Muscle of back (tissue), 13 donors: ENCODE results near the gene DENND6A. TPM values are rescaled to one million over a fixed set of nuclear protein-coding genes. Genes with fewer than 3 reads are reported as not detected.
A peak's percentile ranks its signal among the peaks of the same experiment; 100 is the strongest.
"Not testable (repeated sequence)": the region's sequence is repeated elsewhere in the genome, so short reads cannot be mapped to it uniquely, and the experiment has no call there.

ENCODE experiments used
- DNase-seq, 3 donors: peaks; one replicate each; pipeline versions ENCODE4 v3.0.0 to v3.0.0-alpha.2; 2013
- long read RNA-seq, 9 donors: transcript quantifications; one replicate each; lab custom pipeline, GENCODE V29; 2026
- polyA plus RNA-seq, 10 donors: library from polyadenylated mRNA; unstranded; fragments of 120-200 nt; gene quantifications; one replicate each; pipeline ENCODE4 v1.2.1, GENCODE V29; 2013; ENCODE audit not compliant: insufficient read length in 10 of 10

The DENND6A gene, protein sequence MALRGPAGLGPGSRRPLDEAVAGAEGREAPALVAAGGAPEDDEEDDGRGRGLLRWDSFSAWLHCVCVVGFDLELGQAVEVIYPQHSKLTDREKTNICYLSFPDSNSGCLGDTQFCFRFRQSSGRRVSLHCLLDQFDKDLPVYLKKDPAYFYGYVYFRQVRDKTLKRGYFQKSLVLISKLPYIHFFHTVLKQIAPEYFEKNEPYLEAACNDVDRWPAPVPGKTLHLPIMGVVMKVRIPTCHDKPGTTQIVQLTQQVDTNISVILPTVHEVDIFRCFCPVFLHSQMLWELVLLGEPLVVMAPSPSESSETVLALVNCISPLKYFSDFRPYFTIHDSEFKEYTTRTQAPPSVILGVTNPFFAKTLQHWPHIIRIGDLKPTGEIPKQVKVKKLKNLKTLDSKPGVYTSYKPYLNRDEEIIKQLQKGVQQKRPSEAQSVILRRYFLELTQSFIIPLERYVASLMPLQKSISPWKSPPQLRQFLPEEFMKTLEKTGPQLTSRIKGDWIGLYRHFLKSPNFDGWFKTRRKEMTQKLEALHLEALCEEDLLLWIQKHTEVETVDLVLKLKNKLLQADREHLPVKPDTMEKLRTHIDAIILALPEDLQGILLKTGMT
- 10 to 100 TPM; 13.3 to 20.2 (median 16.4) TPM for polyA plus RNA-seq
- long read RNA-seq, donor 1: 0 reads
- long read RNA-seq, donor 2: 0 reads
- long read RNA-seq, donor 3: 0 reads
- long read RNA-seq, donor 4, full-length matches to known transcripts: 2 of 2 reads
- long read RNA-seq, donor 4, partial matches to known transcripts: 0 of 2 reads
- long read RNA-seq, donor 4, other reads (novel, unspliced or antisense): 0 of 2 reads
- long read RNA-seq, donor 5, full-length matches to known transcripts: 1 of 1 reads
- long read RNA-seq, donor 5, partial matches to known transcripts: 0 of 1 reads
- long read RNA-seq, donor 5, other reads (novel, unspliced or antisense): 0 of 1 reads
- long read RNA-seq, donor 6, full-length matches to known transcripts: 1 of 1 reads
- long read RNA-seq, donor 6, partial matches to known transcripts: 0 of 1 reads
- long read RNA-seq, donor 6, other reads (novel, unspliced or antisense): 0 of 1 reads
- long read RNA-seq, donor 7: 0 reads
- long read RNA-seq, donor 8: 0 reads
- long read RNA-seq, donor 9: 0 reads

DNA sequence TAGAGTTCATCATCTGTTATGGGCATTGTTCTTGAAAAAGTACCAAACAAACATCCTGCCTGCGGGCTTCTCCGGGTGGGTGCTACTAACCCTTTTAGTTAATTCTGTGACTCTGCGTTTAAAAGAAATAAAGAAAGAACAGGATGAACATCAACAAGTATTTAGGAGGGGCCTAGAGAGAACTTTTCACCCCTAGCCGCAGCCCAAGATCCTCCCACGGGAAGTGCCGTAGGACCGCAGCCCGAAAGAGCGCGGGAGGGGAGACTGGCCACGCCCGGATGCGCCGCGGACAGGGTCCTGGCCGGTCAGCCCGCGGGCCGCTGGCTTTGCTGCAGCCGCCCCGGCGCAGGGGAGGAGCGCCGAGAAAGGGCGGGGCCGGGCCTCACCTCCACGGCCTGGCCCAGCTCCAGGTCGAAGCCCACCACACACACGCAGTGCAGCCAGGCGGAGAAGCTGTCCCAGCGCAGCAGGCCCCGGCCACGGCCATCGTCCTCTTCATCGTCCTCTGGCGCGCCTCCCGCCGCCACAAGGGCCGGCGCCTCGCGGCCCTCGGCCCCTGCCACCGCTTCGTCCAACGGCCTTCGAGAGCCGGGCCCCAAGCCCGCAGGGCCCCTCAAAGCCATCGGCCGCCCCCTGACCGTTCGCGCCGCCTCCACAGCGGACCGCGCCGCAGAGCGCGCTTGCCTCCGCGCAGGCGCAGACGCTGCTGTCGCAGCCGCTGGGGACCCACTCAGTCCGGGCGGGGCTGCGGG is at the start of gene DENND6A:
Gene DENND6A, minus strand, starts transcription at position 682 of the 752 bp plus-strand sequence. Its CDS starts 59 bp downstream, at position 623.
- peak; percentile 93 to 98 (median 96) for DNase-seq

DNA sequence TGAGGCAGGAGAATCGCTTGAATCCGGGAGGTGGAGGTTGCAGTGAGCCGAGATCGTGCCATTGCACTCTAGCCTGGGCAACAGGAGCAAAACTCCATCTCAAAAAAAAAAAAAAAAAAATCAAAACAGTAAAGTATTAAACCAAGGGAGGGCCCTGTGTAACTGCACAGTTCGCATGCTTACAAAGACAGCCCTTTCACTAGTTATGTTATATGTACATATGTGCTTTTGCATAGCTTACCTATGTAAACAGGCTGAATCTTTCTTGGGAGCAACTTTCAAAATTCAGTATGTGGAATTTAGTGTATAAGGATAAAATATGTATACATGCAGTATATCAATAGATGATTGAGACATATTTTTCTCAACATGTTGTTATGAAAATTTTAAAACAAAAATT is 47.1 kb upstream of the DENND6A start:
- no peak for DNase-seq

DNA sequence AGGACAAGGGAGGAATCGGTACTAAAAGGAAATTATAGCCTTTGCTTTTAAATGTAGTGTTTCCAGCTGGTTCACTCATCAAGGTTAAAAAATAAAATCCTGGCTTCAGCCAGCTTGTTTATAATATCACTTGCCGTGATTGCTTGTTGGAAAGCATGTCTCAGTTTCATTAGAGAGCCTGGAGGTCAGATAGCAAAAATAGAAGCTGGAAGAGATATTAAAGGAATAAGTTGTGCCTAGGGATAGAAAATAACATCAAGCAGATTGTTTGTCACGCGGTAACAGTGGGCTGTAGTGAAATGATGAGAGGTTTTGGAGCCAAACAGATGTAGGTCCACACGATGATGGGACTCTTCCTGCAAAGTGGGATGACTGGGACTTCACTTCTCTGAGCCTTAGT is 45.5 kb upstream of the DENND6A start:
- peak in 1 of 3 donors; percentile 16 for DNase-seq

DNA sequence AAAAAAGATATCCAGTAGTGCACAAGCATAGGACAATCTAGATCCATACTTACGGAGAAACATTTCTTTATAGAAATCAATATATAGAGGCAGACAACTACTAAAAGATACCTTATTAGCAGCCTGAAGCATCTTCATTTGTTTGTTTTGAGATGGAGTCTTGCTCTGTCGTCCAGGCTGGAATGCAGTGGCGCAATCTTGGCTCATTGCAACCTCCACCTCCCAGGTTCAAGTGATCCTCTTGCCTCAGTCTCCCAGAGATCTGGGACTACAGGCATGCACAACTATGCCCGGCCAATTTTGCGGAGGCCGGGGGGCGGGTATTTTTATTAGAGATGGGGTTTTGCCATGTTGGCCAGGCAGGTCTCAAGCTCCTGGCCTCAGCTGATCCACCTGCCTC is 45.0 kb upstream of the DENND6A start:
- DNase-seq: no peak

DNA sequence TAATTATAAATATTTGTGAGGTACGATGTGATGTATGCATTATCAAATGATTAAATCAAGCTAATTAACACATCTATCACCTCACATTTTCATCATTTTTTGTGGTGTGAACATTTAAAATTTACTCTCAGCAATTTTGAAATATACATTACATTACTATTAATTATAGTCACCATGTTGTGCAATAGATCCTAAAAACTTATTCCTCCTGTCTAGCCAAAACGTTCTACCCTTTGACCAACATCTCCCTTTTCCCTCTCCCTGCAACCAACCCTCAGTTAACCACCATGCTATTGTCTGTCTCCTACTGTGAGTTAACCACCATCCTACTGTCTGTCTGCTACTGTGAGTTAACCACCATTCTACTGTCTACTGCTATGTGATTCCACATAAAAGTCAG is 42.5 kb upstream of the DENND6A start:
- no peak for DNase-seq

DNA sequence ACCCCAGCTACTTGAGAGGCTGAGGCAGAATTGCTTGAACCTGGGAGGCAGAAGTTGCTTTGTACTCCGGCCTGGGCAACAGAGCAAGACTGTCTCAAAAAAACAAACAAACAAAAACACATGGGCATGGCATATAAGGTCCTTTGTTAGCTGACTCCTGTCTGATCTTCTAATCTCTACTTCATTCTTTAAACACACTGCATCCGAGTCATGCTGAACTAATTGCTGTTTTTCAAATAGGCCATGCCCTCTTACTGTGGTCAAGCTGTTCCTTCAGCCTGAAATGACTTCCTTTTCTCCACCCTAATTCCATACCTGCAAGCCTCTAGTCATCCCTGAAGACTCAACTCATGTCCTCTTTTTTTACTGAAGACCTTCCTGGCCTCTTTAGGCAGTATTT is 40.9 kb upstream of the DENND6A start:
- no peak for DNase-seq

DNA sequence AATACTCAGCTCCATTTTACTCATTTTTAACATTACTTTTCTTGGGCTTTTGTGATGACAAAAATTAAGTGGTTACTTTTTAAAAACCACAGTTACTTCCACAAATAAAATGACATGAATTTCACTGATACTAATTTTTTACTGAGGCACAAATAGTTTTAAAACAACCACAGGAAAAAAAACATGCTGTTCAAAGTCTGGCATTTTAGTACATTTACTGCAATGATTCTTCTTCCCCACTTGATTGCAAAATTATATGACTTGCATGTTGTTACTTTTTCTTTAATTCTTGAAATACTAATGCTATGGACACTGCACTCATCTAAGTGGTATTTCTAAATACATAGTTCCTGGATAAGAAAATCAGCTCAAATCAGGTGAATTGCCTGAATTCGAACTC is 38.4 kb upstream of the DENND6A start:
- no peak for DNase-seq

DNA sequence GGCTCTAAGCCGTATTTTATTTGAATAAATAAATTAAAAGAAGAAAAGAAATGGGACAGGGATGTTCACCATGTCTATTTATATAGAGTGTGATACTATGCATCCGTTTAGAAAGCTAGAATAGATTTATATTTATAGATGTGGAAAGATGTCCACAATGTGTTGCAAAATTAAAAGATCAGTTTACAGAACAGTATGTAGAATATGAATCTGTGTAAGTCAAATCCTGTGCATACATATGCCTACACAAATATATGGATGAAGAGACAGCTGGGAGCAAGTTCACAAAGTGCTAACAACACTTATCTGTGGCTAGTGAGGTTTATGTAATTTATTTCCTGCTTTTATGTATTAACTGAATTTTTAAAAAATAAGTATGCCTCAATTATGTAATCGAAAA is 37.8 kb upstream of the DENND6A start:
- no peak for DNase-seq

DNA sequence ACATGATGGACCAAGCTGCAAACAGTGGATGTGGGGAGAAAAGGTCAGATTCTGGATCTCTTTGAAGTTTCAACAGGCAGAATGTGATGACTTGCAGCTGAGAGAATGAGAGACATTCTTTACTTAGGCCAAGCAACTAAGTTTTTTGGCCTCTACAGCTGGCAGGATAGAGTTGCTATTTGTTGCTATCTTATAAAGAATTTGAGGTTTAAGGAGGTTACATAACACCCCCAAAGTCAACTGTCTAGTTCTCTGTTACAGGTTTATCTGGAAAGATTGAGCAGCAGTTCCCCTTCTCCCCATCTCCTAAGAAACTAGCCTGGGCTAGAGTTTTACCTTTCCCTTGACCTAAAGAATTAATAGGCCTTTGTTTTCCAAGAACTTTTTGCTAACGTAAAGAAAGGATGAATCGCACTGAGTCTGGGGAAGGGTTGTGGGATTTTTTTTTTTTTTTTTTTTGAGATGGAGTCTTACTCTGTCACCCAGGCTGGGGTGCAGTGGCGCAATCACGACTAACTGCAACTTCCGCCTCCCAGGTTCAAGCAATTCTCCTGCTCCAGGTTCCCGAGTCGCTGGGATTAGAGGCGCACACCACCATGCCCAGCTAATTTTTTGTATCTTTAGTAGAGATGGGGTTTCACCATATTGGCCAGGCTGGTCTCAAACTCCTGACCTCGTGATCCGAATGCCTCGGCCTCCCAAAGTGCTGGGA is 36.6 kb upstream of the DENND6A start:
- peak in 1 of 3 donors; percentile 22 for DNase-seq

DNA sequence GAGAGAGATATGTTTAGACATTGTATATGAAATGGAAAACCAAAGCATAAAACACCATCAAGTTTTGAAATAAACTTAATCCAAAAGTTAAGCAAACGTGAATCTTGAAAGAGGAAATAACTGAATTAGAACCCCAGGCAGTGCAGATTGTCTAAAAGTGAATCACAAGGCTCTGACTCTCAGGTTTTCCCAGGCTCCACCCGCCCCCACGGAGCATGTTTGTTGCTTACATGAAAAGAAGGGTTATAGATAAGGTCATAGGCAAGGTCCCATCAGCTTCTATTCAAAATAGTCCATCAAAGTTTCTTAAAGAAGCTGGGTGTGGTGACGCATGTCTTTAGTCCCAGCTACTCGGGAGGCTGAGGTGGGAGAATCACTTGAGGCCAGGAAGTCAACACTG is 34.2 kb upstream of the DENND6A start:
- DNase-seq: no peak

DNA sequence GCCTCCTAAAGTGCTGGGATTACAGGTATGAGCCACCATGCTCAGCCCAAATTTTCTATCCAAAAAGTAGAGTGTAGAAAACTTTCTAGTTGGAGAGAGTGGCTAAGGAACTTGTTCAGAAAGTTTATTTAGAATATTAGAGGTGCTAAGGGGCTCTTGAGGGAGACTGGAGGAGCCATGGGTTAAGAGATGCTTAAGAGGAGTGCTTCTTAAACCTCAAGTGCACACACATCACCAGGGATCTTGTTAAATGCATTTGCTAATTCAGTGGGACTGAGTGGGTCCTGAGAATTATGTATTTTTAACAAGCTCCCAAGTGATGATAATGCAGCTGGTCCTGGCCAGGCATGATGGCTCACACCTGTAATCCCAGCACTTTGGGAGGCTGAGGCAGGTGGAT is 33.5 kb upstream of the DENND6A start:
- DNase-seq: no peak

DNA sequence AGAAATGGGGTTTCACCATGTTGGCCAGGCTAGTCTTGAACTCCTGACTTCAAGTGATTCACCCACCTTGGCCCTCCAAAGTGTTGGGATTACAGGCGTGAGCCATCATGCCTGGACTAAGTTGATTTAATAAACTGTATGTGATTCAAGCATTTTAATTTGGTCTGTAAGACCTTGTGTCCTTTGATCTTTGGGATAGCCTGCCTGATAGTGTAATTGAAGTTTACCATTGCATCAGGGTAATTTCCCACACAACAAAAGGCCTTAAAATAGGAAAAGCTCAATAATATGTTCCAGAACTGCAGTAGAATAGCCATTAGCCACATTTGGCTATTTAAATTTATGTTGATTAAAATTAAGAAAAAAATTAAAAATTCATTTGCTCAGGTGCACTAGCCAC is 25.2 kb upstream of the DENND6A start:
- no peak for DNase-seq

DNA sequence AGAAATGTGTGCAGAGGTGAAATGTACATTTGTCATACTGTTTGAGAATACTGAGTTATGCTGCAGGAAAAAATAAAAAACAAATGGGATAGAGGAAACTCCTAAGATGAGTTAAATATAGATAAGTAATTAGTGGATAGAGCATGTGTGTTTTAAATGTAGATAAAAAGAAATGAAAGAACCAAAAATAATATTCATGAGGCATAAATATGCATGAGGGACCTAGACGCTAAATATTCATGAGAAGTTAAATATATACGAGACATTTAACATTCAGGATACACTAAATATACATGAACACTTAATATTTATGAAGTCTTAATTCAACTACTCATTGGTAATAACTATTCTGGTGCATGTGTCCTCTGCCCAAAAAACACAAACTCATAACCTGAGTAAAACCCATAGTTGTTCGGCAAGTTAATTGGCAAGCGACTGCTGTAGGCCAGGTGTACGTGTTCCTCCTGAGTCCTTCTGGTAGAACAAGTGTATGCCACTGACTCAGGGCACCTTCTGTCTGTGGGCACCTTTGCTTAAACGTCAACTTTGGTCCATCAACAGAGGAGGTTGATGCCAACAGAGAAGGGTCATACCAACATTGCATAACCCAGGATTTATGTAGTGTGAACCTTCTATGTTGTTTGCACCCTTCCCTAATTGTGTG is 24.5 kb upstream of the DENND6A start:
- no peak for DNase-seq

DNA sequence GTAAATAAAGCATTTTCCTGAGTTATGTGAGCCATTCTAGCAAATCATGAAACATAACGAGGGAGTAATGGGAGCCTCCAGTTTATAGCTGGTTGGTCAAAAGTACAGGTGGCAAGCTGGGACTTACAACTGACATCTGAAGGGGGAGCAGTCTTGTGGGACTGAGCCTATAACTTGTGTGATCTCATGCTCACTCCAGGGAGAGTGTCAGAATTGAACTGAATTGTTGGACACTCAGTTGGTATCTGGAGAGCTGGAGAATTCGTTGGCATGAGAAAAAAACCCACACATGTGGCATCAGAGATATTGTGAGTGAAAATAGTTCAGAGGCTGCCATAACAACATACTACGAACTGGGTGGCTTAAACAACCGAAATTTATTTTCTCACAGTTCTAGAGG is 22.8 kb upstream of the DENND6A start:
- DNase-seq: no peak

DNA sequence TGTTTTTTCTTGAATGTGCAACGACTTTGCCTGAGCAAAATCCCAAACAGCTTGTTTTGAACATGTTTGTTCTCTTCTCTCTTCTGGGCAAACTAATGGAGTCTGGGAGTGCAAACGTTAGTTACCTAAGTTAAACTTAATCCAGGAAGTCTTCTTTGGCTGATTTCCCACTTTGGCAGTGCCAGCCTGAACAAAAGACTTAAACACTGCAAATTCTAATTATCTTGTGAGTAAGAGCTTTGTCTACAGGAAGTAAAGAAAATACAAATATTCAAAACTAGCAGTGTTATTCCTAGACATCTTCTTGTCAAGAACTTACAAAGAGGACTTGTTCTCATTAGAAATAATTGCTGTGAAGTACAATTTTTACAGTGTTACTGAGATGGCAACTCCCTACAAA is 16.7 kb upstream of the DENND6A start:
- no peak for DNase-seq

DNA sequence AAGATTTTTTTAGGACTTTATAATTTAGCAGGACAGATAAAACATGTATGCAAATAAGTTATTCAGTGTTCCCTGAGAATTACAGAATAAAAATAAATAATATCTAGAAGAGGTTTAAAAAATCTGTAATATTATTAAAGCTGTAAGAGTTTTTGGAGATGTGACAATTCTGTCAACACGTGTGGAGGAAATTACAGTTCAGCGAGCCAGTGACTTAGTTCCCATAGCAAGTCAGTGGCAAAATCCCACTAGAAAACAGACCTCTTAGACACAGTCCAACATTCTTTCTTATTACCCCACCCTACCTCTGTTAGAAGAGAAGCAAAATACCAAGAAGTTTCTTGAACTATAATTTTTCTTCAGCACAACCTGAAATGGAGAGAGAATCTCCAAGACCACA is 16.2 kb upstream of the DENND6A start:
- peak in 2 of 3 donors; percentile 22 to 30 for DNase-seq

DNA sequence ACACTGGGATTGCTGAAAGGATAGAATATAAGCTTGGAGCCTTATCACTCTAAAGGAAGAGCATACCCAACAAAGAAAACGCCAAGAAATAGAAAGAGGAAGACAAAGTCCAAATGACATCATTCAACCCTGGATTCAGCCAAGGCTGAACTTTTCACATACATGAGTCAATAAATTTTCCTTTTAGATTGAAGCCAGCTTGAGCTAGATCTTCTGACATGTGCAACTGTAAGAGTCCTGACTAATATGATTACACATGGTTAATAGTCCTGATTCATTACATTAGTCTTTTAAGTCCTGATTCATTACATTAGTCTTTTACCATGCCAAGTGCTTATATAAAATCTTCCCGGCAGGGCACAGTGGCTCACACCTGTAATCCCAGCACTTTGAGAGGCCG is 13.6 kb upstream of the DENND6A start:
- DNase-seq: peak; percentile 26 to 67 (median 43)

DNA sequence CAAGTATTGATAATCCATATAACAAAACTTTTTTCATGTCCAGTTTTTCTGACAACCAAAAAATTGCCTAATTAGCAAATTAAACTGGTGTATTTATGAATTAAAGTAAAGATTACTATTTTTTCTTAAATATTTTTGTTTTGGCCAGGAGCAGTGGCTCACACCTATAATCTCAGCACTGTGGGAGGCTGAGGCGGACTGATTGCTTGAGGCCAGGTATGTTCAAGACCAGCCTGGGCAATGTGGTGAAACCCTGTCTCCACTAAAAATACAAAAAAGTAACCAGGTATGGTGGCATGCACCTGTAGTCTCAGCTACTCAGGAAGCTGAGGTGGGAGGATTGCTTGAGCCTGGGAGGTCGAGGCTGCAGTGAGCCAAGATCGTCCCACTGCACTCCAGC is 12.5 kb upstream of the DENND6A start:
- DNase-seq: not testable (repeated sequence)

DNA sequence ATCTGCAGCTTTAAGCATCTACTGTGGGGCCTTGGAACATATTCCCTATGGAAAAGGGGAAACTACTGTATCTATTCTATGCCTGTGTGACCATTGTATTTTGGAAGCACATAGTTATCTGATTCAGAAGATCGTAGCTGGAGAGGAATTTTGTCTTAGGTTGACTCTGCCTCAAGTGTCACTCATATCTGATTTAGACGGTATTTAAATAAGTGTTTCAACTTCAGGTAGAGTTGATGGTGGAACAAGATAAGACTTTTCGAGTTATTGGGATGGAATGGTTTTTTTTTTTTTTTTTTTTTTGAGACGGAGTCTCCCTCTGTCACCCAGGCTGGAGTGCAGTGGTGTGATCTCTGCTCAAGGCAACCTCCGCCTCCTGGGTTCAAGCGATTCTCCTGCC is 8.9 kb upstream of the DENND6A start:
- DNase-seq: no peak

DNA sequence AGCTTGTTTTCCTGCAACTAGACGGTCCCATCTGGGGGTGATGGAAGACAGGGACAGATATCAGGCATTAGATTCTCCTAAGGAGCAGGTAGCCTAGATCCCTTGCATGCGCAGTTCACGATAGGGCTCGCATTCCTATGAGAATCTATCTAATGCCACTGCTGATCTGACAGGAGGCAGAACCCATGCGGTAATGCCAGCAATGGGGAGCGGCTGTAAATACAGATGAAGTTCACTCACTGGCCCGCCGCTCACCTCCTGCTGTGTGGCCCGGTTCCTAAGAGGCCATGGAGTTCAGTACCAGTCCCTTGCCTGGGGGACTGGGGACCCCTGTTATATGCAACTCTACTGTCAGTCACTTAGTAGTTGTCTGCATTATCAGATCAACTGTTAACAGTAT is 7.9 kb upstream of the DENND6A start:
- DNase-seq: no peak
